Measurements from ENCODE around the gene CUL9.

Gene CUL9

DNA sequence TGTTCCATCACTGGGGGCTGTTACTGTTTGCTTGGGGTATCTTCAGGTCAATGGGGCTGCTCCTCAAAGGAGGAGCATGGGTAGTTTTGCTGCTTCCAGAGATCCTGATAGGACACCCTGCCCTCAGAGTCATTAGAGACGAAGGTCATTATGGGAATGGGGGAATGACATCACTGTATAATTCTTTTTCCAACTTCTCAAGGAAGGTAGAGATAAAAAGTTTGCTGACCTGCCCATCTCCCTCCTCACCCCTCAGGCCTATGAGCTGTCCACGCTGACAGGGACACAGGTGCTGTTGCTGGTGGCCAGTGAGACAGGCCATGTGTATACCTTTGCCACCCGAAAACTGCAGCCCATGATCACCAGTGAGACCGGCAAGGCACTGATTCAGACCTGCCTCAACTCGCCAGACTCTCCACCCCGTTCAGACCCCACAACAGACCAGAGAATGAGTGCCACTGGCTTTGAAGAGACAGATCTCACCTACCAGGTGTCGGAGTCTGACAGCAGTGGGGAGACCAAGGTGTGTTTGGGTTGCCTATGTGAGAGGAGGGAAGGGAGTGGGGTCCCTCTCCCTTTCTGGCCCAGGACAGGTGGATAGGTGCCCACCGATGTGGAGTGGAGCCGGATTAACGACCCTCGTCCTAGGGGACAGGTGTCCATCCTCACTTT is 8.3 kb upstream of the CUL9 start:
- DNase-seq: no peak

DNA sequence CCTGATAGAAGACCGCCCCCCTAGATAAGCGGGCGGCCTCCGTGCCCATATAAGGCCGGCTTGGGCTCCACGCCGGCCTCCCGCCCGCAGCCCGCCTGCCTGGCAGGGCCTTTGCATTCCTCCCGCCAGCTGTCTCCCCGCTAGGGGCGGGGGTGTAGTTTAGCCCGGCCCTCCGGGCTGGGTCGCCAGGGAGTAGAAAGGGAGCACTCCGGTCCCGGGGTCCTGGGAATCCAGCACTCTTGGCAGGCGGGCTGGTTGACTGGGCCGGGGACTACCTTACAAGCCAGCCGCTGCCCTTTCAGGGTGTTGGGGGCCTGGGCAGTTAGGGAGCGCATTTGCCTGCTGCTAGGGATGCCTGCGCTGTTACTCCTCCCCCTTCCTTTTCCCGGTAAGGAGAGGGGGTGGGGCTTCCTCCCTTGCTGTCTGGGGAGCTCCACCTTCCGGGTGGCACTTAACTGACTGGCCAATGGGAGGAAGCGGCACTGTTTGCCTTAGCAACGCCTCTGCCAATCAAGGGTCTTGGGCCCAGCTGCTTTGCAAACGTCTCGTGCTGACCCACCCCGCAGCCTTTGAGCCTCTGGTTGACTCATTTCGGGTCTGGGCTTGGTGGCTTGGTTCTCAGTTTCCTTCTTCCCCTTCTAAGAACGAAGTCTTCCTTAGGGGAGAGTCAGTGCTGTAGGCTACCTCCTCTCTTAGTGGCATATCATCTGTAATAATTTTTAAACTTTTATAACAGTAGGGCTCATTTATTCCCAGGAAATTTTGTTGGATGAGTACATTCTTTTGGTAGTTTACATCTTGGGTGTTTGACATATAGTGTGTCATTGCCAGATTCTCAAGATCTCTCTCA is 7.5 kb upstream of the CUL9 start:
- DNase-seq: peak; percentile 99

DNA sequence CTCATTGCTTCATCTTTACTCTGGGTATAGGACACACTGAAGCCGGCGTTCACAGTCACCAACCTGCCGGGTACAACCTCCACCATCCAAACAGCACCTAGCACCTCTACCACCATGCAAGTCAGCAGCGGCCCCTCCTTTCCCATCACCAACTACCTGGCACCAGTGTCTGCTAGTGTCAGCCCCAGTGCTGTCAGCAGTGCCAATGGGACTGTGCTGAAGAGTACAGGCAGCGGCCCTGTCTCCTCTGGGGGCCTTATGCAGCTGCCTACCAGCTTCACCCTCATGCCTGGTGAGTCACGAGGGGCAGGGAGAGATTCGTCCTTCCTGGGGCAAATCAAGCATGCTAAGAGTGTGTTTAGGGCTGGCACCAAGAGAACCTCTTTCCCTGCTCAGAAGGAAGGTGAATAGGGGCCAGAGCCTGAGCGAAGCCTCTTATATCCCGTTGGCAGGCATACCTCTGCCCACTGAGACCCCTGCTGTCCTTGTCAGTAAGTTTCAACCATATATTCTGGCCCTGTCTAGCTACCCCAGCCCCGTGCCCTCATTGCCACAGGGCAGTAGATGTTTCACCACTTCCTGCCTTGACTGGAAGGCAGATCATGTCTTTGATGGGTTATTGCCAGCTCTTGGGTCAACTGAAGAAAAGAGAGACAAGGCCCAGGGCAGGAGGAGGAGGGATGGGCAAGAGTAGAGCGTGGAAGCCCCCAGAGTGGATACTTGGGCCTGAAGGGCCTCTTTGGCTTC is 6.1 kb upstream of the CUL9 start:
- no peak for DNase-seq

DNA sequence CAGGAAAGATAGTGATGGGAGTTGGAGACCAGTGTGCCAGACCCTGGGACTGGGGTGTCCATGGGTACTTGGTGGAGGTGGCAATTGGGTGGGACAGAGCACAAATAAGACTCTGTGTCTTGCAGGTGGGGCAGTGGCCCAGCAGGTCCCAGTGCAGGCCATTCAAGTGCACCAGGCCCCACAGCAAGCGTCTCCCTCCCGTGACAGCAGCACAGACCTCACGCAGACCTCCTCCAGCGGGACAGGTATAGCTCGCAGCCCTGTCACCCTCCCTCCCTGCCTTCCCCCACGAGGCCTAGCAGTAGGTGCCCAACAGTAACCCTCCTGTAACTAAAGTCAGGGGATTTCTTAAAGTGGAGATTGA is 5.6 kb upstream of the CUL9 start:
- no peak for DNase-seq

DNA sequence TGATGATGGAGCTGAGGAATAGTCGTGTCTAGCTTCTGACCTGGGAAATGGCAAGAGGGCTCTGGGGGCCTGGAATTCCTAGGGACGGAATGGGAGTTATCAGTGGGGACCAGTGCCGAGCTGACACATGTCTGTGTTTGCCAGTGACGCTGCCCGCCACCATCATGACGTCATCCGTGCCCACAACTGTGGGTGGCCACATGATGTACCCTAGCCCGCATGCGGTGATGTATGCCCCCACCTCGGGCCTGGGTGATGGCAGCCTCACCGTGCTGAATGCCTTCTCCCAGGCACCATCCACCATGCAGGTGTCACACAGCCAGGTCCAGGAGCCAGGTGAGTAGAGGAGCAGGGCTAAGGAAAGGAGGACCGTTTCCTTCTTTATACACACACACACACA is 3.8 kb upstream of the CUL9 start:
- DNase-seq: no peak

DNA sequence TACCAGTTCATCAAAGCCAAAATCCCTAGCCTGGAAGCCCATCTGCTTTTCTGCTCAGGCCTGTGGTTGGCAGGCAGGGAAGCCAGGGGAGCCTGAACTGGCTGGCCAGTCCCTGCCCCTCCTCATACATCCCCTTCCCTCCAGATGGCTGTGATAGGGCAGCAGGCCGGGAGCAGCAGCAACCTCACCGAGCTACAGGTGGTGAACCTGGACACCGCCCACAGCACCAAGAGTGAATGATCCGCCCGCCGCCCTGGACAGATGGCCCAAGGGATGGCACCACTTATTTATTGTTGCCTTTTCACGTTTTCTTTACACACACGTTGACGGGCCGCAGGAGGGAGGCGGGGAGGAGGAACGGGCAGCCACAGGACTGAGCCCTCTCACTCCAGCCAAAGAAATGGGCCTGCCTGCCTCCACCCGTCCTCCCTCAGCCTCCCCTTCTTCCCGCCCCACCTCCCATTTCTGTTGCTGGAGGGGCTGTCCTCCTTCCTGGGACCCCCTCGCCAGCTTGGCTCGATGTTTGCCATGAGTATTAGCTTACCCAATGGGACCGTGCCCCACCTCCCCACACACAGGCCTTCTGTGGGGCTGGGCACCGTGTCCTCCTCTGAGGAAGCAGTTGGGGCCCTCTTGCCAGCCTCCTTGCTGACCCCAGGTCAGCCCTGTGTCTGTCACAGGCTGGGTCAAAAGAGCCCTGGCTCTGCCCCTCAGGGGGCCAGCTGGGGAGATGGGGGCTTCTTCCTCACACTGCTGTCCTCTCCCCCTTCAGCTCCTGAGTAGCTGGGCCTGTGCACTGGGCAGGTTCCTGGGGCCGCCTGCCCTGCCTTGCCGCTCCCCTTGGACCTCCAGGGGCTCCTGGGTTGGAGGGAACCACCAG is 2.8 kb upstream of the CUL9 start:
- no peak for DNase-seq

DNA sequence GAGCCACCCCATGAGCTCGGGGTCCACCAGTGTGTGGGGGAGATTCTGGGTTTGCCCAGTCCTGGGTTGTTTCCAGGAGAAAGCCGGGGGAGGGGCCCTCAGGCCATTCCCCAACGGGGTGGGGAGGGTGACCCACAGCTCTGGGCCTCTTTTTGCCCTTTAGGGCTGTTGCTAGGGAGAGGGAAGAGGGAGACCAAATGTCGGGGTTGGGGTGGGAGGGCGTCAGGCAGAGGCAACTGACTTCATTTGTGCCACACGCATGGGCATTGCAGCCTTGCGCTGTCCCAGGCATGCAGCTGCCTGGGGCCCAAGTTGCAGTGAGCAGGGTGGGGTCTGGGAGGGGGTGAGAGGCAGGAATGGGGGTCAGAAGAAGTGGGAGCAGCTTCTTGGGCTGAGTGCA is 1.9 kb upstream of the CUL9 start:
- DNase-seq: no peak

DNA sequence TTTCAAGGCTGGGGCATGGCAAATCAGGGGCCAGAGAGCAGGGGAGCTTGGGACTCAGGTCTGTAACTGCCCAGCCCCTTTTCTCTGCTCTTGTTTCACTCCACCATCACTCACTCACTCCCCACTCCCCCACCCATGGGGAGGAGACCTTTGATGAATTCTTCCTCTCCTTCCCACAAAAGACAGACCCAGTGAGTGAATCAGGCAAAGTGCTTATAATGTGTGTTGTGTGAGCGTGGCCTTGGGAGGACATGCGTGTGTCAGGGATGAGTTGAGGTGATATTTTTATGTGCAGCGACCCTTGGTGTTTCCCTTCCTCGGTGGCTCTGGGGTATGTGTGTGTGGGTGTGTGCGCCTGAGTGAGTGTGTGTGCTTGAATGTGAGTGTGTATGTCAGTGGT is 1.0 kb upstream of the CUL9 start:
- no peak for DNase-seq

DNA sequence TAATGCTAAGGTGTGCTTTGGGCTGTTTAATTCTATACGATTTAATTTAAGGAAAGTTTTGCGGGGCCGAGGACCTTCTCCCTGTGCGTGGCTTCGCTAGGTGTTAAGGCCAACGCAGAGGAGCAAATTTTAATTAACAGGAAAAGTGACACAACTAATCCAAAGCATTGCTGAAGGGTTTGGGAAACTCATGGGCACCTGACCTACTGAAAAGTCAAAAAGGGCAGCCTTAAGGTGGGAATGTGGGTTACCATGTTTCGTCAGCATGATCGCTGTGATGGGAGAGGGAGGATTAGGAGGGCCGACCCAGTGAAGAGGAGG is 415 bp upstream of the CUL9 start:
- no peak for DNase-seq

DNA sequence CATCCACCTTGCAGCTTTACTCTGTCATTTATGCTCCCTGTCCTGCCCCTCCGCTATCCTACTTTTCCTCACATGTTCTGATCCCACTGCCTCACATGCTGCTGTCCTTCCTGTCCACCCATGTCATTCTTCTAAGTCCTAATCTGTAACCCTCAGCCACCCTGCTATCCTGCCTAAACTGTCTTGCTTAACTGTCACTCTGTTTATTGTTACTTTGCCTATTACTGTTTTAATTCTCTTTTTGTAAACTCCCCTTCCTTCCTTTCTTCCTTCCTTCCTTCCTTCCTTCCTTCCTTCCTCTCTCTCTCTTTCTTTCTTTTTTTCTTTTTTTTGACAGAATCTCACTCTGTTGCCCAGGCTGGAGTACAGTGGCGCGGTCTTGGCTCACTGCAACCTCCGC is 1.4 kb downstream of the CUL9 start:
- DNase-seq: no peak

DNA sequence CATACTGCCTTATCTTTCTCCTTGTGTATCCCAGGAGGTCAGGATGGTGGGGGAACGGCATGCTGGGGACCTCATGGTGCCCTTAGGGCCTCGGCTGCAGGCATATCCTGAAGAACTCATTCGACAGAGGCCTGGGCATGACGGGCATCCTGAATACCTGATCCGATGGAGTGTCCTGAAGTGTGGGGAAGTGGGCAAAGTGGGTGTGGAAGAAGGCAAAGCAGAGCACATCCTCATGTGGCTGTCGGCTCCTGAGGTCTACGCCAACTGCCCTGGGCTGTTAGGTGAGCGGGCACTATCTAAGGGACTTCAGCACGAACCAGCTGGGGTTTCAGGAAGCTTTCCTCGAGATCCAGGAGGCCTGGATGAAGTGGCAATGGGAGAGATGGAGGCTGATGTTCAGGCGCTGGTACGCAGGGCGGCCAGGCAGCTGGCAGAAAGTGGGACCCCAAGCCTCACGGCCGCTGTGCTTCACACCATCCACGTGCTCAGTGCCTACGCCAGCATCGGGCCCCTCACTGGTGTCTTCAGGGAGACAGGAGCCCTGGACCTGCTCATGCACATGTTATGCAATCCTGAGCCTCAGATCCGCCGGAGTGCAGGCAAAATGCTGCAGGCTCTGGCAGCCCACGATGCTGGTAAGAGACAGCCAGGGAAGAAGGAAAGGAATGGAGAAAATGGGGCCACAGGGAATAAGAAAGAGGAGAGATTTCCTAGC is 2.4 kb downstream of the CUL9 start:
- no peak for DNase-seq

DNA sequence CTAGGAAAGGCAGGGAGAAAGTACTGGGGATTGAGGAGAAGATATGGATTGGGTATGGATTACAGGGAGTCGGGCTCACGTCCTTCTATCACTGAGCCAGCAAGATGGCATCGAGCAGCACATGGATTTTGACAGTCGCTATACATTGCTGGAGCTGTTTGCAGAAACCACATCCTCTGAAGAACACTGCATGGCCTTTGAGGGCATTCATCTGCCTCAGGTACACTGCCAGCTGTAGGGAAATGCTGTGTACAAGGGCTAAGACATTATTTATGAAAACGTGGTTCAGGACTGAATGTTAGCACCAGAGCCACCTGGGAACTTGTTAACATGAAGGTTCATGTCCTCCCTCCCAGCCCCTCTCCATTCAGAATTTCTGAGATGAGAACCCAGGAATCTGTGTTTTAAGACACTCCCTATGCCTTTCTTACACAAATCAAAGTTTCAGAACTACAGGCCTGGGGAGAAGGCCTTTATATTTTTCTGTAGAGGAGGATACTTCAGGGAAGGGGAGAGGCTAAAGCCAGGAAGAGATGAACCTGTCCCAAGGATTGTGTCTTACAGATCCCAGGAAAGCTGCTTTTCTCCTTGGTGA is 3.5 kb downstream of the CUL9 start:
- DNase-seq: no peak

DNA sequence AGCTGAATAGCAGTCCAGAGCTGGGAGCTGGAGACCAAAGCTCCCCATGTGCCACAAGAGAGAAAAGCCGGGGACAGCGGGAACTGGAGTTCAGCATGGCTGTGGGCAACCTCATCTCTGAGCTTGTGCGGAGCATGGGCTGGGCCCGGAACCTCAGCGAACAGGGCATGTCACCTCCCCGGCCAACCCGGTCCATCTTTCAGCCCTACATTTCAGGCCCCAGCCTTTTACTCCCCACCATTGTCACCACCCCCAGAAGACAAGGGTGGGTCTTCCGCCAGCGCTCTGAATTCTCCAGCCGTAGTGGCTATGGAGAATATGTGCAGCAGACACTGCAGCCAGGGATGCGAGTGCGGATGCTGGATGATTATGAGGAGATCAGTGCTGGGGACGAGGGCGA is 4.0 kb downstream of the CUL9 start:
- no peak for DNase-seq

DNA sequence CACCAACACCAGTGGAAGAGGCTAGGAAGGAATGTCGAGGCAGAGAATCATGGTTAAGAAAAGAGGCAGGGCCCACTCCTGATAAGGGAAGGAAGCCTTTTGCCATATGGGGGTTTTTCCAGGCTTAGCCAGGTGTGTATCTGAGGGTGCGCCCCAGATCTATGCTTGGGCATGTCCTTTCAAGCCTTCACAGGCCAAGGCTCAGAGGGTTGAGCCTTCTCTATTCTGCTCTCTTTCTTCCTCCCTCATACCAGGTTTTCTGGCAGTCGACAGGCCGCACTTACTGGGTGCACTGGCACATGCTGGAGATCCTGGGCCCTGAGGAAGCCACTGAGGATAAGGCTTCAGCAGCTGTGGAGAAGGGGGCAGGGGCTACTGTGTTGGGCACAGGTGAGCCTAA is 4.7 kb downstream of the CUL9 start:
- DNase-seq: no peak

DNA sequence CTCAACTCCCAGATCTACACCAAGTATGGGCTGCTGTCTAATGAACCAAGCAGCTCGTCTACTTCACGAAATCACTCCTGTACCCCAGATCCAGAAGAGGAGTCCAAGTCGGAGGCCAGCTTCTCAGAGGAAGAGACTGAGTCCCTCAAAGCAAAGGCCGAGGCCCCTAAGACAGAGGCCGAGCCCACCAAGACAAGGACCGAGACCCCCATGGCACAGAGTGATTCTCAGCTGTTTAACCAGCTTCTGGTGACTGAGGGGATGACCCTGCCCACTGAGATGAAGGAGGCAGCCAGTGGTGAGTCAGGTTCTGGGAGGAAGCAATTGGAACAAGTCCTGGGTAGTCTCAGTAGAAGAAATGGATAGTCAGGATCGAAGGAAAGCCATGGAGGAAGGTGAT is 5.8 kb downstream of the CUL9 start:
- no peak for DNase-seq

DNA sequence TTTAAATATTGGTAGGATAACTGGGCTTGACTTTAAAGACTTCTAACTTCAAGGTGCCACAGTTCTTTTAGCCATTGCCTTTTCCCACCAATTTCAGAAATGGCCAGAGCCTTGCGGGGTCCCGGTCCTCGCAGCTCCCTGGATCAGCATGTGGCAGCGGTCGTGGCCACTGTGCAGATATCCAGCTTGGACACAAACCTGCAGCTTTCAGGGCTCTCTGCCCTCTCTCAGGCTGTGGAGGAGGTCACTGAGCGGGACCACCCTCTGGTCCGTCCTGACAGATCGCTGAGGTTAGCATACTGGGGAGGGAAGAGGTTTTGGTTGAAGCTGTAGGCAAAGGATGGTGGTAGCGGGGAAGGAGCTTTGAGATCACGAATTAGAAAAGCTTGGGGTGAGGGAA is 6.4 kb downstream of the CUL9 start:
- no peak for DNase-seq

DNA sequence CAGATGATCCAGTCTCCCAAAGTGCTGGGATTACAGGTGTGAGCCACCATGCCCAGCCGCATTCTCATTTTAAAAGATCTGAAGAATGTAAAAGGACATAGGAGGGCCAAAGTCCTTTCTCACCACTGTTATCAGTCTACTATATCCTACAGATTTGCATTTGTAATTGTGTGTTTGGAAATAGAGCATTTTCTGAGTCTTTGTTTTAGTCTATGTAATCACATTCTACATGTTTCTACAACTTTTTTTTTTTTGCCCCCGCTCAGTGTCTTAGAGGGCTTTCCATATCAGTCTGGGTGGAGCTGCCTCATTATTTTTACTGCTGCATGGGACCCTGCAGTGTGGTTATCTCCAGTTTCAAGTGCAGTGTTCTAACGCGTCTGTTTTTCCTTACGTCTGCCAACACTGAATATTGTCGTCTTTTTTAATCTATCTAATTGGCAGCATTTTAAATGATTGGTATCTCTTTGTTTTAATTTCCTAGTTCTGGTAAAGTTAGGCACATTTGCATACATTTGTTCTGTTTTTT is 7.8 kb downstream of the CUL9 start:
- DNase-seq: no peak

DNA sequence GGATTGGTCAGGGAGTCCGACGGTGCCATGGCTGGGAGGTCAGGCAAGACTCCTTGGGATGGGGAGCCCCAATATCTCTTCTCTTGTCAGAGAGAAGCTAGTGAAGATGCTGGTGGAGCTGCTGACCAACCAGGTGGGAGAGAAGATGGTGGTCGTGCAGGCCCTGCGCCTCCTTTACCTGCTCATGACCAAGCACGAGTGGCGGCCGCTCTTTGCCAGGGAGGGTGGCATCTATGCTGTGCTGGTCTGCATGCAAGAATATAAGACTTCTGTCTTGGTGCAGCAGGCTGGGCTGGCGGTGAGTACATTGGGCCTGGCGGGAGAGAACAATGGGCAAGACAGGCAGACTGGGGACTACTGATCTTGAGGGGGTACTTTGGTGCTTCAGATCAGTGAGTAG is 10.9 kb downstream of the CUL9 start:
- DNase-seq: no peak

DNA sequence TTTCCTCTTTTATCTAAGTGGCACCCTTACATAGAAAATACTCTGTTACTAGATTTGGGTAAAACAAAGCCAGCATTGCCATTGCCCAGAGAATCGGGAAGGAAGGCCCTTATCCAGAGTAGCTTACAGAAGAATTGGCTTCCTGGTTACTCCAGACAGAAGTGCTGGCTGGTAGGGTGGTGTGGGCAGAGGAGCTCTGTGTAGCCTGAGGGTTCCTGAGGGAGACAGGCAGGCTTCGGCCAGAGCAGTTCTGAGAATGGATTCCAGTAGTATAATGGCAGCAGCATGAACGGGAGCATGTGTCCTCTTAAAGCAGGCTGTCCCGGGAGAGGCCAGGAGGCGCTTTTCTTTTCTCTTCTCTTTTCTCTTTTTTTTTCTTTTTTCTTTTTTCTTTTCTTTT is 11.9 kb downstream of the CUL9 start:
- no peak for DNase-seq

DNA sequence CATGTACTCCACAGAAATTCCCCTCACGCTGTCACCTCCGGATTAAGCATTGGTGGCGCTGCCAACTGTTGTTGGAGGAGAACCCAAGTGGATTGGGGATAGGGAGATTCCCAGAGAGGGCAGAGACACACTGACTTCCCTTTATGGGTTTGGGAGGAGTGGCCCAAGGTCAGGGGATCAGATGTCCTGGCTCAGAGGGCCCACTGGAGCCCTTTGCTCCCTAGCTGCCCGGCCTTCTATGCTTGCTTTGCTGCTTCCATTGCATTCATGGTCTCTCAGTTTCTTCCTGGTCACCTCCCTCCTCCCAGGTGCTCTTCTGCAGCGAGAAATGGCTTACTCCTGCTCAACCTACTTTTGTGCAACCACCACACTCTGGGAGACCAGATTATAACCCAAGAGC is 14.3 kb downstream of the CUL9 start:
- no peak for DNase-seq

DNA sequence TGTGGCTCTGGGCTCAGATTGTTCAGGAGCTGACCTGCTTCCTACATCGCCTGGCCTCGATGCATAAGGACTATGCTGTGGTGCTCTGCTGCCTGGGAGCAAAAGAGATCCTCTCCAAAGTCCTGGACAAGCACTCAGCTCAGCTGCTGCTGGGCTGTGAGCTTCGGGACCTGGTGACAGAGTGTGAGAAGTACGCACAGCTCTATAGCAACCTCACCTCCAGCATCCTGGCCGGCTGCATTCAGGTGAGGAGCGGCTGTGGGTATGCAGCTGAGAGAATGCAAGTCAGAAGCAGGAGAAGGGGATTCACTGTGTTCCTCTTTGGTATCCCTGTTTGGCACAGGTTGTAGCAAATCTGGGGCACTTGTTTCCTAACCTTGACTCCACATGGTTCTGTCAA is 17.9 kb downstream of the CUL9 start:
- no peak for DNase-seq

DNA sequence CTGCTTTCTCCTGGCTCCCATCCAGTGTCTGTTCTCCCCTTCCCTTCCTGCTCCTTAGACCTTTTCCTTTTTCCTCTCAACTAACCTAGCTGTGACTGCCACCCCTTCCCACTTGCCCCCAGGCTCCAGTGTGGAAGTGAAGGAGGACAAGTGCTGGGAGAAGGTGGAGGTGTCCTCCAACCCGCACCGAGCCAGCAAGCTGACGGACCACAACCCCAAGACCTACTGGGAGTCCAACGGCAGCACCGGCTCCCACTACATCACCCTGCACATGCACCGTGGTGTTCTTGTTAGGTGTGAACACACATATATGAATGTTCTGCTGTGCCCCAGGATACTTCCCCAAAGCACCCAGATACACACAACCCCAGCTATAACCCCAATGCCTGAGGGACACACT is 18.5 kb downstream of the CUL9 start:
- no peak for DNase-seq
